Thyroid gland (tissue), 4 donors: ENCODE results near the gene CLTA. TPM values are rescaled to one million over a fixed set of nuclear protein-coding genes. Genes with fewer than 3 reads are reported as not detected.

Experiments
- DNase-seq, 2 donors: peaks; one replicate each; pipeline ENCODE4 v3.0.0-alpha.2; 2019
- H3K27ac ChIP-seq, 3 donors: fragments of 200-600 bp; sonication (generic); 1 replicate in 2 of 3; 2 replicates in 1 of 3; pipeline ENCODE4 v1.5.1; 2016 to 2019; ENCODE audit warnings: mild to moderate bottlenecking in 1 of 3, moderate library complexity in 1 of 3
- H3K27me3 ChIP-seq: fragments of 200-600 bp; sonication (generic); one replicate; pipeline ENCODE4 v1.5.1; 2019
- H3K36me3 ChIP-seq, 2 donors: fragments of 200-600 bp; sonication (generic); one replicate each; pipeline ENCODE4 v1.5.1; 2016 to 2019
- H3K4me1 ChIP-seq, 2 donors: fragments of 200-600 bp; sonication (generic); one replicate each; pipeline ENCODE4 v1.5.1; 2017 to 2019
- H3K4me3 ChIP-seq, 3 donors: fragments of 200-600 bp; sonication (generic); replicated peaks in 1 of 3; 1 replicate in 2 of 3; 2 replicates in 1 of 3; pipeline ENCODE4 v1.5.1; 2016; ENCODE audit warnings: mild to moderate bottlenecking in 1 of 3
- H3K9me3 ChIP-seq: fragments of 200-600 bp; sonication (generic); one replicate; pipeline ENCODE4 v1.5.1; 2017
- CTCF ChIP-seq, 6 experiments: fragments of 200-600 bp in 3 of 6; fragments of 450-650 bp in 3 of 6; sonication (generic) in 3 of 6; IDR thresholded peaks; one replicate each; pipeline ENCODE4 v1.5.1; 2016 to 2019; ENCODE audit warnings: antibody characterized with exemption in 6 of 6, mild to moderate bottlenecking in 2 of 6, inconsistent platforms in 1 of 6, moderate library complexity in 1 of 6
- POLR2A ChIP-seq, 2 donors: fragments of 450-650 bp; IDR thresholded peaks; one replicate each; pipeline ENCODE4 v1.6.1; 2017; ENCODE audit warnings: antibody characterized with exemption in 2 of 2, mild to moderate bottlenecking in 2 of 2, moderate library complexity in 1 of 2
- WGBS, 2 donors: methylation state at CpG; one replicate each; pipeline ENCODE4 v1.1.5; 2017; 5-methylcytosine and 5-hydroxymethylcytosine counted together
- intact Hi-C: fragments of 100-400 bp; cut with DNase I; formaldehyde crosslinking; loops from one replicate; pipeline ENCODE4 v1.15.1; 2023
- total RNA-seq, 4 donors: library from RNA; depleted of rRNA; stranded (reverse); fragments of >200 nt; gene quantifications; one replicate each; pipeline ENCODE4 v1.2.3, GENCODE V29; 2016

CLTA gene
- total RNA-seq, 4 donors from 2014 or later: 215 to 373 (median 259) TPM

GRCh38 chr9:36144309-36145232, 46.1 kb upstream of the CLTA start:
- Histone ChIP-seq H3K9me3 (no peaks in the 10 kb centered on the region), H3K27me3 (no peaks in the 10 kb centered on the region), H3K4me1 (peaks cover 5 to 44% of the 10 kb centered on the region in 2 donors), H3K36me3 (no peaks in the 10 kb centered on the region), H3K27ac (no peak overlapping the region), H3K4me3 (no peak overlapping the region)
- no peak for DNase-seq
- TF ChIP-seq POLR2A (IDR thresholded peaks at IDR 0.05) (no peak), CTCF (IDR thresholded peaks at IDR 0.05) (no peak)
- intact Hi-C loops: no loop called here
- 90 to 93% methylated on average over 12 of the region's 12 CpGs for WGBS, 2 donors

- no peak overlapping the region for H3K4me3 ChIP-seq
- no peaks in the 10 kb centered on the region for H3K27me3 ChIP-seq
- intact Hi-C loops: no loop called here
- H3K9me3 ChIP-seq: no peaks in the 10 kb centered on the region
- DNase-seq: no peak
- no peak overlapping the region for H3K27ac ChIP-seq
- TF ChIP-seq POLR2A (IDR thresholded peaks at IDR 0.05) (no peak), CTCF (IDR thresholded peaks at IDR 0.05) (no peak)
- WGBS, 2 donors: 97 to 98% methylated on average over 4 of the region's 4 CpGs
- peaks cover 1 to 38% of the 10 kb centered on the region in 2 donors for H3K4me1 ChIP-seq
- H3K36me3 ChIP-seq: no peaks in the 10 kb centered on the region
Measured at GRCh38 chr9:36145970-36146369, 44.8 kb upstream of the CLTA start.

- Histone ChIP-seq H3K4me3 (no peak overlapping the region), H3K27ac (no peak overlapping the region)
Measured at GRCh38 chr9:36146651-36147050, 44.1 kb upstream of the CLTA start.

GRCh38 chr9:36147441-36148175, 43.1 kb upstream of the CLTA start:
- 93 to 100% methylated on average over 12 to 14 of the region's 14 CpGs for WGBS, 2 donors
- no peak for DNase-seq
- peak overlapping the region in 2 of 3 donors; percentile 15 to 56 for H3K27ac ChIP-seq
- peaks cover 0 to 23% of the 10 kb centered on the region in 2 donors for H3K4me1 ChIP-seq
- intact Hi-C loops: no loop called here
- no peaks in the 10 kb centered on the region for H3K27me3 ChIP-seq
- H3K36me3 ChIP-seq: no peaks in the 10 kb centered on the region
- no peak overlapping the region for H3K4me3 ChIP-seq
- no peaks in the 10 kb centered on the region for H3K9me3 ChIP-seq
- TF ChIP-seq CTCF (IDR thresholded peaks at IDR 0.05) (no peak), POLR2A (IDR thresholded peaks at IDR 0.05) (no peak)

More at GRCh38 chr9:36146651-36147050, 44.1 kb upstream of the CLTA start:
- no peaks in the 10 kb centered on the region for H3K9me3 ChIP-seq
- H3K27me3 ChIP-seq: no peaks in the 10 kb centered on the region
- WGBS, 2 donors: 89 to 93% methylated on average over 4 to 5 of the region's 10 CpGs
- H3K36me3 ChIP-seq: no peaks in the 10 kb centered on the region
- H3K4me1 ChIP-seq: peaks cover 0 to 31% of the 10 kb centered on the region in 2 donors
- intact Hi-C loops: no loop called here
- TF ChIP-seq CTCF (IDR thresholded peaks at IDR 0.05): no peak
- DNase-seq: no peak
